Right kidney (tissue), 1 donor: ENCODE measurements around the gene SGMS1.
"Not testable (repeated sequence)": the region's sequence is repeated elsewhere in the genome, so short reads cannot be mapped to it uniquely, and the experiment has no call there.

Experiments
- DNase-seq: peaks from one replicate; pipeline ENCODE4 v3.0.0-alpha.2; 2016

SGMS1 gene

GRCh38 chr10:50536617-50537240 lies 87.0 kb downstream of the SGMS1 start:
- no peak for DNase-seq

GRCh38 chr10:50534748-50535376 lies 88.9 kb downstream of the SGMS1 start:
- not testable (repeated sequence) for DNase-seq

GRCh38 chr10:50533296-50533695 lies 90.5 kb downstream of the SGMS1 start:
- DNase-seq = no peak

GRCh38 chr10:50531388-50532077 lies 92.2 kb downstream of the SGMS1 start:
- DNase-seq = no peak

- DNase-seq = no peak
These were observed 94.1 kb downstream of the SGMS1 start for GRCh38 chr10:50529660-50530059.

GRCh38 chr10:50528206-50528605 lies 95.5 kb downstream of the SGMS1 start:
- no peak for DNase-seq

GRCh38 chr10:50527442-50528043 lies 96.2 kb downstream of the SGMS1 start:
- no peak for DNase-seq

GRCh38 chr10:50526185-50526584 lies 97.6 kb downstream of the SGMS1 start:
- no peak for DNase-seq

GRCh38 chr10:50523357-50523756 lies 100.4 kb downstream of the SGMS1 start:
- no peak for DNase-seq

- no peak for DNase-seq
These were observed 100.8 kb downstream of the SGMS1 start for GRCh38 chr10:50522908-50523307.

GRCh38 chr10:50520115-50520514 lies 103.6 kb downstream of the SGMS1 start:
- DNase-seq = no peak

GRCh38 chr10:50517626-50518025 lies 106.1 kb downstream of the SGMS1 start:
- DNase-seq = no peak

- no peak for DNase-seq
These were observed 107.6 kb downstream of the SGMS1 start for GRCh38 chr10:50516171-50516570.

- no peak for DNase-seq
These were observed 108.3 kb downstream of the SGMS1 start for GRCh38 chr10:50515420-50515819.

GRCh38 chr10:50514995-50515394 lies 108.8 kb downstream of the SGMS1 start:
- no peak for DNase-seq

- DNase-seq = no peak
These were observed 109.8 kb downstream of the SGMS1 start for GRCh38 chr10:50513956-50514355.

GRCh38 chr10:50512743-50513416 lies 110.9 kb downstream of the SGMS1 start:
- no peak for DNase-seq

- no peak for DNase-seq
These were observed 111.6 kb downstream of the SGMS1 start for GRCh38 chr10:50512214-50512595.

GRCh38 chr10:50511492-50512213 lies 112.1 kb downstream of the SGMS1 start:
- no peak for DNase-seq

- no peak for DNase-seq
These were observed 113.0 kb downstream of the SGMS1 start for GRCh38 chr10:50510517-50511473.
